Endothelial cell of umbilical vein (primary cell): ENCODE measurements around the gene TOR1A.

Experiments
- POLR2A ChIP-seq: IDR thresholded peaks from 2 replicates; pipeline ENCODE4 v1.6.1; 2012; ENCODE audit warnings: low read depth, mild to moderate bottlenecking, control low read depth, low read length
- TF ChIP-seq, protein P1 (sequence below), 2 donors: IDR thresholded peaks; 1 replicate in 1 of 2; 2 replicates in 1 of 2; pipeline ENCODE4 v1.5.1; 2011; ENCODE audit warnings: low read length in 2 of 2, mild to moderate bottlenecking in 2 of 2, moderate library complexity in 2 of 2, control low read depth in 1 of 2, inconsistent platforms in 1 of 2, low read depth in 1 of 2; ENCODE audit not compliant: insufficient read depth in 1 of 2; ENCODE audit errors: extremely low read depth in 1 of 2

GRCh38 chr9:129806061-129806460 lies 17.9 kb downstream of the TOR1A start:
- TF ChIP-seq, protein P1, sequence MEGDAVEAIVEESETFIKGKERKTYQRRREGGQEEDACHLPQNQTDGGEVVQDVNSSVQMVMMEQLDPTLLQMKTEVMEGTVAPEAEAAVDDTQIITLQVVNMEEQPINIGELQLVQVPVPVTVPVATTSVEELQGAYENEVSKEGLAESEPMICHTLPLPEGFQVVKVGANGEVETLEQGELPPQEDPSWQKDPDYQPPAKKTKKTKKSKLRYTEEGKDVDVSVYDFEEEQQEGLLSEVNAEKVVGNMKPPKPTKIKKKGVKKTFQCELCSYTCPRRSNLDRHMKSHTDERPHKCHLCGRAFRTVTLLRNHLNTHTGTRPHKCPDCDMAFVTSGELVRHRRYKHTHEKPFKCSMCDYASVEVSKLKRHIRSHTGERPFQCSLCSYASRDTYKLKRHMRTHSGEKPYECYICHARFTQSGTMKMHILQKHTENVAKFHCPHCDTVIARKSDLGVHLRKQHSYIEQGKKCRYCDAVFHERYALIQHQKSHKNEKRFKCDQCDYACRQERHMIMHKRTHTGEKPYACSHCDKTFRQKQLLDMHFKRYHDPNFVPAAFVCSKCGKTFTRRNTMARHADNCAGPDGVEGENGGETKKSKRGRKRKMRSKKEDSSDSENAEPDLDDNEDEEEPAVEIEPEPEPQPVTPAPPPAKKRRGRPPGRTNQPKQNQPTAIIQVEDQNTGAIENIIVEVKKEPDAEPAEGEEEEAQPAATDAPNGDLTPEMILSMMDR (IDR thresholded peaks at IDR 0.05; ENCODE audit: extremely low read depth in 1 of 2, insufficient read depth in 1 of 2, low read depth in 1 of 2, low read length in 2 of 2) = no peak
- TF ChIP-seq POLR2A = no peak
